ENCODE measurements around the gene SCLY.

The SCLY gene

GRCh38 chr2:238098901-238099713 lies 38.3 kb downstream of the SCLY start:
- no peak for DNase-seq

- no peak for DNase-seq
These were observed 38.9 kb downstream of the SCLY start for GRCh38 chr2:238099714-238100048.

- no peak for DNase-seq
These were observed 39.4 kb downstream of the SCLY start, which contains the start of gene ESPNL for GRCh38 chr2:238100049-238100820. Gene ESPNL, plus strand, starts transcription at chr2:238100340. Its CDS starts 80 bp downstream, at chr2:238100420.

GRCh38 chr2:238100821-238101771 lies 40.3 kb downstream of the SCLY start:
- no peak for DNase-seq

- no peak for DNase-seq
These were observed 41.4 kb downstream of the SCLY start for GRCh38 chr2:238101891-238102841.

- no peak for DNase-seq
These were observed 42.1 kb downstream of the SCLY start for GRCh38 chr2:238102865-238103264.

- DNase-seq, result no peak
These were observed 42.8 kb downstream of the SCLY start for GRCh38 chr2:238103465-238104225.

GRCh38 chr2:238104226-238104690 lies 43.5 kb downstream of the SCLY start:
- DNase-seq, result no peak

GRCh38 chr2:238104691-238105371 lies 44.0 kb downstream of the SCLY start:
- DNase-seq, result no peak

GRCh38 chr2:238105506-238106338 lies 44.9 kb downstream of the SCLY start:
- DNase-seq, result no peak

- DNase-seq, result no peak
These were observed 45.5 kb downstream of the SCLY start for GRCh38 chr2:238106339-238106697.

GRCh38 chr2:238106698-238107524 lies 46.1 kb downstream of the SCLY start:
- no peak for DNase-seq

GRCh38 chr2:238107525-238108422 lies 47.0 kb downstream of the SCLY start:
- no peak for DNase-seq

- no peak for DNase-seq
These were observed 47.8 kb downstream of the SCLY start for GRCh38 chr2:238108423-238109183.

GRCh38 chr2:238113611-238114010 lies 52.8 kb downstream of the SCLY start:
- no peak for DNase-seq

GRCh38 chr2:238114331-238114841 lies 53.6 kb downstream of the SCLY start:
- no peak for DNase-seq
